Urinary bladder (tissue), 4 donors: ENCODE measurements around the gene NISCH. TPM values are rescaled to one million over a fixed set of nuclear protein-coding genes. Genes with fewer than 3 reads are reported as not detected.
A peak's percentile ranks its signal among the peaks of the same experiment; 100 is the strongest.

ENCODE experiments used
- DNase-seq: peaks from one replicate; pipeline ENCODE4 v3.0.0-alpha.2; 2015; ENCODE audit errors: extremely low spot score
- H3K27ac ChIP-seq: one replicate; pipeline ENCODE4 v1.5.1; 2013; ENCODE audit warnings: low read depth, mild to moderate bottlenecking, moderate library complexity
- H3K36me3 ChIP-seq: one replicate; pipeline ENCODE4 v1.6.1; 2013; ENCODE audit warnings: mild to moderate bottlenecking, moderate library complexity; ENCODE audit not compliant: insufficient read depth
- H3K4me1 ChIP-seq: one replicate; pipeline ENCODE4 v1.6.1; 2013; ENCODE audit warnings: mild to moderate bottlenecking, moderate library complexity; ENCODE audit not compliant: insufficient read depth
- H3K4me3 ChIP-seq: one replicate; pipeline ENCODE4 v1.5.1; 2013; ENCODE audit warnings: low read depth, low read length
- WGBS: extraction: QIAGEN DNeasy Blood & Tissue Kit; methylation state at CpG from one replicate; pipeline ENCODE4 v1.1.7; 2013; 5-methylcytosine and 5-hydroxymethylcytosine counted together
- polyA plus RNA-seq: library from polyadenylated mRNA; stranded (reverse); fragments of 200-250 nt; gene quantifications from one replicate; pipeline ENCODE4 v1.2.3, GENCODE V29; 2013
- total RNA-seq: library from RNA; depleted of rRNA; stranded (reverse); fragments of >200 nt; gene quantifications from one replicate; pipeline ENCODE4 v1.2.3, GENCODE V29; 2014
- donor health status: healthy with polysubstance abuse.
- donor health status: healthy.

The NISCH gene
- total and polyA plus RNA-seq, 2 donors, result 83.6 to 85.3 TPM

DNA sequence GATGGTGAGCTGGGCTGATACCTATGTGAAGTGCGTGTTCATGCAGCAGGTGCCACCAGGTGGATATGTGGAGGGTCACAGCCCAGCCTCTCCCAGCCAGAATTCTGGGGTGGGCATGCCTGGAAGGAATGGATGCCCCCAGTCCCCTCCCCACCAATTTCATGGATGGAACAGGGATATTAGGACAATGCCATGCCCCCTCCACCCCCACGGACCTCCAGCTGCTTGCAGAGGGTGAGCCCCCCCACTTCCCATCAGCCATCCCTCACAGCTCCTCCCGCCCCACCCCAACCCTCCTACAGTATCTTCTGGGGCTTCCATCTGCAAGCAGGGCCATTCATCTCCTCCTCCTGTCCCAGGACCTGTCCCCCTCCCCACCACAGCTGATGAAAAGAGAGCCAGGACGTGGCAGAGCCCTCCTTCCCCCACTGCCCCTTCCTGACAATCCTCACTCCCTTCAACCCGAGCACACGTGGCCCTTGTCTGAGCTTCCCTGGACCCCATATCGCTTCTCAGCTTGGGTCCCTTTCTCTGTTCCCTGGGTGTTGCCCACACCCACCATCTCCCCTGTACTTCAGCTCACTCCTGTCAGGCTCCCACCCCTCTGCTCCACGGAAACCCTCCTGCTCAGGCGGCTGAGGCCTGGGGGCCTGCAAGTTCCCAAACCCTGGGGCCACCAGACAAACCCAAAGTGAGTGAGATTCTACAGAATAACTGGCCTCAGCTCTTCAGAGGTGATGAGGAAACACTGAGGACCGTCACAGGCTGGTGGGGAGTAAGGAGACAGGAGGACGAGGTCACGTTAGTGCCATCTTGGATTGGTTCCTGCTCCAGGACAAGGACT lies 7.7 kb upstream of the NISCH start:
- no peak overlapping the region for H3K4me3 ChIP-seq
- H3K4me1 ChIP-seq, result no peaks in the 10 kb centered on the region
- H3K27ac ChIP-seq, result no peak overlapping the region
- 71% methylated on average over 12 of the region's 12 CpGs for WGBS
- no peaks in the 10 kb centered on the region for H3K36me3 ChIP-seq
- no peak for DNase-seq

DNA sequence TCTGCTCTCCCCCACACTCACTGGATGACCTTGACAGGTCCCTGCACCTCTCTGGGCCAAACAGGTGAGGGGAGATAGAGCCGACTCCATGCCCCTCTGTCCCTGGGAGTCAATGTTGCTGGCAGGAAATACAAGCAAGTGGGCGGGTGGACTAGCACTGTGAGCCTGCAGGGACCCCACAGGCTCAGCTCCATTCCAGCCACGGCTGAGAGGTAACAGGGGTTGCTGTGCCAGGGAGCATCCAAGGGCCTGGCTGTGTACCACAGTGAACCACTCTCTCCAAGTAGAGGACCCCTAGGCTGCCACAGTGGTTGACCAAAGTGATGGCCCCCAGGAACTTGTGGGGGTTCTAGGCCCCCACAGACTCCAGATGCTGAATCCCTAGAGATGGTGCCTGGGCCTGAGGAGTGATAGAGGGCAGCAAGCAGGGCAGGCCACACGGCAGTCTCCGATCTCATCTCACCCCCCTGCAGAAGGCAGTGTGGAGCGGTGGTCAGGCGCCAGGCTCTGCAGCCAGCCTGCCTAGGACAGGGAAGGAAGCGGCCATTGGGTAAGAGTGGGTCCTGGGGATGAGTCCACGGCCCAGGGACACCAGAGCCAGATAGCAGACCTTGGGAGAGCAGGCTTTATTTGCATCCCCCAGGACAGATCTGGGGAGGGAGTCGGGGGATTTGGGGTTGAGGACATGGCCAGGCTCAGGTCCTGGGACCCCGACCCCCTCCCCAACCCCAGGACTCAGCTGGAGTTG lies 4.7 kb upstream of the NISCH start:
- 87% methylated on average over 11 of the region's 11 CpGs for WGBS
- no peak overlapping the region for H3K27ac ChIP-seq
- H3K4me1 ChIP-seq, result no peaks in the 10 kb centered on the region

DNA sequence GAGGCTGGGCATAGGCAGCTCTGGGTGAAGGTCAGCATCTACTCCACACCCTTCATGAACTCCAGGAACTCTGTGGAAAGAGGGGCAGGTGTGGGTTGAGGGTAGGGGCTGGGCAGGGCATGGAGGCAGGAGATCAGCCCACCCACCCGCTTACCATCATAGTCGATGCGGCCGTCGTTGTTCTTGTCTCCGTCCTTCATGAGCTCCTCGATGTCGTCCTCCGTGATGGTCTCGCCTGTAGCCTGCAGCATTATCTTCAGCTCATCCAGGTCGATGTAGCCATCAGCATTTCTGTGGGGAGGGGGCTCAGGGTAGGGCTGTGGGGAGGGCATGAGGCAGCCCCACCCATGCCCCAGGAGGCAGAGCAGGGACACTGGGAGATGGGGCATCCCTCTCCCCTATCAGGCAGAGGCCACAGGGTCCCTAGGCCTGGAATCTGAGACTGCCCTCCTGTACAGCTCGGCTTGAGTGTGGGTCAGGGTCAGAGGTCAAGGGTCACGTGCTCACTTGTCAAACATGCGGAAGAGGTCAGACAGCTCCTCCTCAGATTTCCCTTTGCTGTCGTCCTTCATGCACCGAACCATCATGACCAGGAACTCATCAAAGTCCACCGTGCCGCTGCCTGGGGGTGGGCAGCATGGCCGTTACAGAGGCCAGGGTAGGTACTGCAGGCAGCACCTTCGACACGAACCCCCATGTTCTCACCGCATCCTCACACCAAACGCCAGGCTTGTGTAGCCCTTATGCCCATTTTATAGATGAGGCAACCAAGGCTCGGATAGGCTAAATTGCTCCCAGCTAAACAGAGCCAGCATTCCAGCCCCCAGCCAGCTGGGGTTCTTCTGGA lies 3.9 kb upstream of the NISCH start:
- H3K27ac ChIP-seq, result no peak overlapping the region
- H3K36me3 ChIP-seq, result no peaks in the 10 kb centered on the region
- 82% methylated on average over 24 of the region's 24 CpGs for WGBS
- no peaks in the 10 kb centered on the region for H3K4me1 ChIP-seq
- no peak overlapping the region for H3K4me3 ChIP-seq
- no peak for DNase-seq

More for the DNA sequence above, 4.7 kb upstream of the NISCH start:
- H3K4me3 ChIP-seq, result no peak overlapping the region
- H3K36me3 ChIP-seq, result no peaks in the 10 kb centered on the region
- no peak for DNase-seq

DNA sequence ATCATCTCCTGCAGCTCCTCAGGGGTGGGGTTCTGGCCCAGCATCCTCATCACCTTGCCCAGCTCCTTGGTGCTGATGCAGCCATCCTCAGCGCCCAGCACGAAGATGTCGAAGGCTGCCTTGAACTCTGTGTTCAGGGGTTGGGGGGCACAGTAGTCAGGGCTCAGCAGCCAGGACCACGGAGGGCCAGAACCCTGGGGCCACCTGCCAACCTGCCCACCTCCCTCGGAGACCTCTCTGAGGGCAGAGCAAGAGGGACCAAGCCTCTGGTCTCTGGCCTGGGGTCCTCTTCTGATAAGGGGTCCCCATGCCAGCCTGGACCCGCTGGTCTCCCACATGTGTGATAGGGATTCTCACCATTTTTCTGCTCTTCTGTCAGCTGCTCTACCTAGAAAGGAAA lies 3.3 kb upstream of the NISCH start:
- Histone ChIP-seq H3K4me1 (no peaks in the 10 kb centered on the region), H3K36me3 (no peaks in the 10 kb centered on the region), H3K27ac (no peak overlapping the region), H3K4me3 (no peak overlapping the region)
- no peak for DNase-seq
- 95% methylated on average over 6 of the region's 6 CpGs for WGBS

DNA sequence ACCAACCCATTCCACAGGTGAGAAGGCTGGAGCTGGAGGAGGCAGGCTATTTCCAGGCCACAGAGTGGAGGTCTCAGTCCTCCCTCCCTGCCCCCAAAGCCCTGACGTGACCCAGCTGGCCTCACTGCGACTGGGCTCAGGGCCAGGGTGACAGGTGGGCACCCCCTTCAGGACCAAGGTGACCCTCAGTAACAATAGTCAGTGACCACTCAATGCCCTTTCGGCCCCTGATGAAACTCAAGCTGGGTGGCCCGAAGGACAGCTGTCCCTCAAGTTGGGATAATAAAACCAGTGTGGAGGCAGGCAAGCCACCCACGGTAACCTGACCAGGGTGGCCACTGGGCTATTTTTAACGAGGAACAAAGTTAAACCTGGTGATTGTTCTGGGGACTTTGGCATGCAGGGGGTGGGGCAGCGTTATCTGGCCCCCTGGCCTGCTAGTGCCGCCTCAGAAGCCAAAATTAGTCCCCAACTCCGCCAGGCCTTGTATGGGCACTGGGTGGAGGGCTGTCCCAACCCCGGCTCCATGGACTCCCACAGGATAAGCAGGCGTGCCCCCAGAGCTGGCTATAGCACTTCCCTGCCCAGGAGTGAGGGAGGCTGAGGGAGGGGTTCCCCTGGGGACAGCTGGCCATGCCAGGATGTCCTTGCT lies 2.7 kb upstream of the NISCH start:
- H3K27ac ChIP-seq, result no peak overlapping the region
- H3K4me1 ChIP-seq, result no peaks in the 10 kb centered on the region
- H3K36me3 ChIP-seq, result no peaks in the 10 kb centered on the region
- no peak for DNase-seq
- 76% methylated on average over 11 of the region's 11 CpGs for WGBS
- H3K4me3 ChIP-seq, result no peak overlapping the region

DNA sequence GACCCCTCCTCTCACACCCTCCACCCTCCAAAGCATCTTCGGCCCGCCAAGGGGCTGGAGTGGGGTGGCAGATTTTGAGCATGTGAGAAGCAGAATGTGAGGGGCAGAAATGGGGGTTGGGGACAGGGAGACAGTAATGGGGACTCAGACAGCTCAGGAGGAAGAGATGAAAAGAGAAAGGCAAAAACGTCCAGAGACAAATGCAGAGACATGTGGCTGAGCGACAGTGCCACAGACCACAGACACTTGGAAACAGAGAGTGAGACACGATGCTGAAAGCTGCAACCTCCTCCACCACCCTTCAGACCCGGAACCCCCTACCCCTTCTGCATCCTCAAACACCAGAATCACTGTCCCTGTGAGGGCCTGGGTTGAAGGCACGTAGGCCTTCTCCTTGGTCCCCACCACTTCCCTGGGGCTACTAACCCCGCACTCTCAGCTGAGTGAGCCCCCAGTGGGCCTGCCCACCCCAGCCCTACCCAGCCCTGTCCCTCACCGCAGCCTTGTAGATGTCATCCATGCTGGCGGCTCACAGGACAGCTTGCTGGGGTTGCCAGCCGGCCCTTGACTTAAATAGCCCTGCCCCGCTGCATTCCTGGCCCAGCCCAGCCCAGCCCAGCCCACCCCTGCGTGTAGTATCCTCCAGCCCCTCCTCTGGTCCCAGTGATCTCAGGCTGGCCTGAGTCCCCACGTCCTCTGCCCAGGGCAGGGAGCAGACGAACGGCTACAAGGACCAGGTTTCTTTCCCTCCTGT lies 1.7 kb upstream of the NISCH start, which contains the start of gene TNNC1:
TSS of gene TNNC1 (minus strand) at position 546 of the 754 bp plus-strand sequence. CDS start at position 520, 26 bp downstream.
- 63% methylated on average over 16 of the region's 16 CpGs for WGBS
- DNase-seq, result no peak
- no peaks in the 10 kb centered on the region for H3K36me3 ChIP-seq
- no peaks in the 10 kb centered on the region for H3K4me1 ChIP-seq
- H3K27ac ChIP-seq, result peak within 1 kb of the TSS; percentile 93
- H3K4me3 ChIP-seq, result peak within 1 kb of the TSS; percentile 97

DNA sequence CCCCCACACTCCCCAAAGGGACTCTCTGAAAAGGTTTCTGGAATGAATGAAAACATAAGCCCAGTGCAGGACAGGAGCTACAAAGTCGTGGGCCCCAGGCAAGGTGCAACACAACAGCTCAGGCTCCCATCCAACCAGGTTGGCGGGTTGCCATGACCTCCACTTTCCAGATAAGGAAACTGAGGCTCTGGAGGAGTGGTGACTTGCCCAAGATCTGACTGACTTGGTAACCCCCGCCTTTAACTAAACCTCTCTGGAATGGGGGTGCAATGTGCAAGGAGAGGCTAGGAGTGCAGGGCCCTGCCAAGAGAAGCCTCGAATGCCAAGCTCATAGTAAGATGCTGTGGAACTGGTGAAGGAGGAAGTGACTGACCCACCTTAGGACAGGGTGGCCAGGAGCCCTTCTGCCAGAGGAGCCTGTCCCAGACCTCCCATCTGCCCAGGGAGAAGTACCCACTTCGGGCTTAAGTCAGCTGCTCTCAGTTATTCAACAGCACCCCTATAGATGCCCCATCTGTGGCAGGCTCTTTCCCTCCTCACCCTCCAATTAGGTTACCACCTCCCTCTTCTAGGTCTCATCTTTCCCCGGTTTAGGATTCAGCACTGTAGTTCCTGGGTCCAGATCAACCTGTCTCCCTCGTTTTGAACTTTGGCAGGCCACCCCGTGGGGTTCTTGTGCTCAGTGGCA lies 1.0 kb upstream of the NISCH start:
- H3K4me1 ChIP-seq, result no peaks in the 10 kb centered on the region

DNA sequence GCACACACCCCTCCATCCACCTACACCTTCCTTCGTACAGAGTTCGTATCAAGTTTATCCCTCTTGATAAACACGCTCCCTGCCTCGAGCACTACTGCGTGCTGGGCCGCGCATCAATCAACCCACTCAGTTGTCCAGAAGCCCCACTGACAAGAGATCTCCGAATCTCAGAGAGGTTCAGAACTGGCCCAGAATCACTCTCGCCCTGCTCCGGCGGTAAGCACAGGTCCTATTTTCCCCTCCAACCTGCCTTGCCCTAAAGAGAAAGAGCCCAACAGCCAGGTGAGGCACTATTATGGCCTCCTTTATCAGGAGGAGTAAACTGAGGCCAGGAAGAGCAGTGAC lies 494 bp upstream of the NISCH start:
- DNase-seq, result no peak
- WGBS, result 50% methylated on average over 11 of the region's 11 CpGs
- H3K4me3 ChIP-seq, result peak overlapping the region; percentile 97
- H3K4me1 ChIP-seq, result no peaks in the 10 kb centered on the region
- H3K36me3 ChIP-seq, result no peaks in the 10 kb centered on the region
- H3K27ac ChIP-seq, result peak overlapping the region; percentile 93

More for the DNA sequence above, 1.0 kb upstream of the NISCH start:
- H3K36me3 ChIP-seq, result no peaks in the 10 kb centered on the region
- DNase-seq, result no peak
- 59% methylated on average over 8 of the region's 8 CpGs for WGBS
- H3K4me3 ChIP-seq, result peak overlapping the region; percentile 97
- peak overlapping the region; percentile 93 for H3K27ac ChIP-seq

DNA sequence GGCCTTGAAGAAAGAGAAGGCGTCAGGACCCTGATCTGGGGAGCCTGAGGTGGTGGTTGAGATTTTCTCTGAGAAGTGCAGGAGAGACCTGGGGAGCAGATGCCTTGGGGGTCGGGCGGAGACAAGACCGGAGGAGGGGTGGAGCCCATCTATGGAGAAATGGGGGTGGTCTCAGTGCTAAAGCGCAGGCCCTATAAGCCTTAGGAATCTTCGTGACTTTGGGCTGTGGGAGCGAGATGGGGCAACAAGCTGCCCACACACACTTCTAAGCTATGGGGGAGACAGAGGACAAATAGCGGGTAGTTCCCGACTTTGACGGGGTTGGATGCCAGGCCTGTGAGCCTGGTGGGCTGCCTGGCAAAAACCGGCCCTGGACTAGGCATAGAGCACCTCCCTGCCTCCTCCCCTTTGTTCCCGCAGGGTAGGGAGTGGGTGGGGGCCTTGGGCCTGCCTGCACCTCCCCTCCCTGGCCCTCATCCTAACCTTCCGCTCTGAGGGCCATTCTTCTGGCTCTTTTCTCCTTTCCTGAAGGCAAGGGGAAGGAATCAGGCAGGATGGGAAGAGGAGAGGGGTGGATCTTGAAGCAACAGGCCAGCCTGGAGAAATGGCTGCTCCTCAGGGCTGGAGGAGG lies 880 bp downstream of the NISCH start:
- no peaks in the 10 kb centered on the region for H3K4me1 ChIP-seq
- WGBS, result 5% methylated on average over 13 of the region's 13 CpGs
- H3K27ac ChIP-seq, result peak overlapping the region; percentile 82
- H3K4me3 ChIP-seq, result peak overlapping the region; percentile 97
- DNase-seq, result no peak
- H3K36me3 ChIP-seq, result peaks cover 3% of the 10 kb centered on the region

DNA sequence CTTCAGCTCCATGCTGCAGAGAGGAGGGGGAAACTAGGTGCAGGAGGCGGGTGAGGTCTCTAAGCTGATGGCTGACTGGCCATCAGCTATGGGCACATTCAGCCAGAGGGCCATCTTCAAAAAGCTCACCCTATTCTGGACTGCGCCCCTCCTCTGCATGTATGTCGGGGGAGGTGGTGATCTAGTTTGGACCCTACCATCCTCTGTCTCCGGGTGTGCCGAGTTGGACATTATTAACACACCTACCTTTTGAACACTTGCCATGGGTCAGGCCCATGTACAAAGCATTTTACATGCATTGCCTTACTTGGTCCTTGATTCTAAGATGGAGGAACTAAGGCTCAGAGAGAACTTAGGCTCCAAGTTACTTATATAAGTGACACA lies 1.4 kb downstream of the NISCH start:
- peak overlapping the region; percentile 97 for H3K4me3 ChIP-seq
- H3K27ac ChIP-seq, result peak overlapping the region; percentile 82
- WGBS, result 65% methylated on average over 5 of the region's 5 CpGs
- H3K36me3 ChIP-seq, result peaks cover 3% of the 10 kb centered on the region
- no peaks in the 10 kb centered on the region for H3K4me1 ChIP-seq
- DNase-seq, result no peak

DNA sequence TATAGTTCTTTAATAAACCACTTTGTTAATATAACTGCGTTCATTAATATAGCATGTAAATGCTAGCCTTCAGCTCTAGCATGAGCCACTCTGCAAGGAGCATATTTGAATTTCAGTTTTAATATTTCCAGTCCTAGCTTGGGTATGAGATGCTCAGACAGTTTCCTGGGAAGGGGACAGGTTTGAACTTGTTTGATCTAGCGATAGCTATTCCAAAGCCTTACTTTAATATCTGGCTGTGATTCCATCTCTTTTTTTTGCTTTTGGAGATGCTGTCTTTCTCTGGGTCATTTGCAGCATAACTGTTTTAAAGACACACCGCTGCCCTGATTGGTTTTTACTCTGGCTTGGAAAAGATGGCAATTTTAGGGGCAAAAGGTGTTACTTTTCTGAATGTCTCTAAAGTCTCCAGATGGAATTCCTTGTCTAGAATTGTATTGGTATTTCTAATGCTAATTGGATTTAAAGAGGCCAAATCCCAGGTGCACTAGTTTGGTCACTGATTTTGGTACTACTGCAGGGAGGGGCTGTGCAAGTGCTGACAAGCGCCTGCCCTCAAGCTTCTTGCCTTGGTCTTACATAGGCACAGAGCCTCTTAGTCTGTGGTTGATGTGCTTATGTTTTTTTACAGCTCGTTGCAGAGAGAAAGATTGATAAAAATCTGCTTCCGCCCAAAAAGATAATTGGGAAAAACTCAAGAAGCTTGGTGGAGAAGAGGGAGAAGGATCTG lies 2.8 kb downstream of the NISCH start:
- H3K4me3 ChIP-seq, result no peak overlapping the region
- H3K36me3 ChIP-seq, result peaks cover 3% of the 10 kb centered on the region
- no peak overlapping the region for H3K27ac ChIP-seq
- no peaks in the 10 kb centered on the region for H3K4me1 ChIP-seq
- 77% methylated on average over 6 of the region's 6 CpGs for WGBS
- no peak for DNase-seq
